ENCODE results near the gene BUD31. TPM values are rescaled to one million over a fixed set of nuclear protein-coding genes. Genes with fewer than 3 reads are reported as not detected.

Gene BUD31
- total and polyA plus RNA-seq, 9 of the 15 experiments (the other 6 are each of a cell fraction or from before 2014, with no cell fraction given), result 105 to 342 (median 247) TPM

DNA sequence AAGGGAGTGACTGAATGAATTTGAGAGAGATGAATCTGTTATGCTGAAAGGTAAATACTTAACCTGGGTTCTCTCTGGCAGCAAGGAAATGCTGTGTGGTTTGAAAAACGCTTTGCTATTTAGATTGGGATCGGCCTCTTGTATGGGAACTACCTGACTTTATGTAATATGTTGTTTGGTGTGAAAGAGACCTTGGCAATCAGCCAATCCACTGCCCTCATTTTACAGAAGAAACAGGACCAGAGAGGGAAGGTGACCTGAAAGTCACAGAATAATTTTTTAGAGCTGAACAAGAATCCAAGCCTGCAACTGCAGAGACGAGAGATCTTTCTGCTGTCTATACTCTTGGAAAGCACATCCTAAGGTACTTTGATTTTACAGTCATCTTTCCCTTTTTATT, 1.0 kb downstream of the BUD31 start:
- BruUV-seq (replicated peaks), result no TSS peak
- H3K4me2 ChIP-seq (ENCODE audit: insufficient read depth, low read length), result peak overlapping the region; percentile 99
- peak overlapping the region; percentile 100 for H3K27ac ChIP-seq (ENCODE audit: extremely low read depth, low read depth, low read length)
- H4K20me1 ChIP-seq (replicated peaks; ENCODE audit: control insufficient read depth, insufficient read depth, low read length), result peaks cover 28% of the 10 kb centered on the region
- ChIA-PET POLR2A (interaction anchor here (0.6 to 4.4 kb wide), 8 partner anchors 9 to 1071 kb away, joined by 3 to 53 read pairs (median 10); partner anchors contain the start of gene ZNF655), CTCF (ENCODE audit: low intra/inter-chr PET ratio) (no interaction called here)
- no peak for FAIRE-seq
- peaks cover 16 to 20% of the 10 kb centered on the region in 2 experiments; a peak in 4 of 5 replicates for H3K4me1 ChIP-seq (replicated peaks in 1 of 2; ENCODE audit: control insufficient read depth in 2 of 2, insufficient read depth in 2 of 2, low read length in 2 of 2)
- no peak for ATAC-seq
- TF ChIP-seq CREM (IDR thresholded peaks at IDR 0.05; ENCODE audit: low read depth) (no peak), NFIC (IDR thresholded peaks at IDR 0.05) (peak; percentile 93), LCOR (CRISPR knock-in tag; IDR thresholded peaks at IDR 0.05) (peak; percentile 55; the same call in 1 of the 2 replicates), CHD1 (IDR thresholded peaks at IDR 0.05; ENCODE audit: low read length) (peak; percentile 10), SIRT6 (IDR thresholded peaks at IDR 0.05; ENCODE audit: low read depth, low read length) (no peak)
- in situ Hi-C loops (cut with MboI), result no loop called here
- no peaks in the 10 kb centered on the region for H3K27me3 ChIP-seq (ENCODE audit: control insufficient read depth in 2 of 2, insufficient read depth in 2 of 2, low read length in 2 of 2)
- intact Hi-C loops (cut with micrococcal nuclease), result loop anchor here (2.0 kb wide), 1 partner anchor 35 kb away; the partner anchor contains the start of gene ARPC1B
- no peaks in the 10 kb centered on the region for H3K9me3 ChIP-seq (replicated peaks; ENCODE audit: control insufficient read depth, insufficient read depth, low read depth, low read length)
- H3K9ac ChIP-seq (ENCODE audit: insufficient read depth in 1 of 2, low read depth in 2 of 2, low read length in 2 of 2), result peak overlapping the region; percentile 97 to 100; a peak in 3 of 4 replicates
- H3K9me1 ChIP-seq (ENCODE audit: control insufficient read depth, insufficient read depth, low read length), result no peaks in the 10 kb centered on the region
- H2AFZ ChIP-seq (ENCODE audit: low read depth, low read length), result no peak overlapping the region
- H3K36me3 ChIP-seq (ENCODE audit: control insufficient read depth, insufficient read depth, low read length), result peaks cover 75% of the 10 kb centered on the region
- WGBS (ENCODE audit: insufficient coverage, low coverage, missing lambda C conversion rate), result 13% methylated on average over 3 of the region's 3 CpGs
- H3K4me3 ChIP-seq, result peak overlapping the region; percentile 97
- DNase-seq (ENCODE audit: extremely low read depth in 1 of 4, low spot score in 3 of 4), result peak in 1 of 4 experiments; percentile 35
- H3K79me2 ChIP-seq (ENCODE audit: control insufficient read depth, insufficient read depth, low read length), result peaks cover 69% of the 10 kb centered on the region

DNA sequence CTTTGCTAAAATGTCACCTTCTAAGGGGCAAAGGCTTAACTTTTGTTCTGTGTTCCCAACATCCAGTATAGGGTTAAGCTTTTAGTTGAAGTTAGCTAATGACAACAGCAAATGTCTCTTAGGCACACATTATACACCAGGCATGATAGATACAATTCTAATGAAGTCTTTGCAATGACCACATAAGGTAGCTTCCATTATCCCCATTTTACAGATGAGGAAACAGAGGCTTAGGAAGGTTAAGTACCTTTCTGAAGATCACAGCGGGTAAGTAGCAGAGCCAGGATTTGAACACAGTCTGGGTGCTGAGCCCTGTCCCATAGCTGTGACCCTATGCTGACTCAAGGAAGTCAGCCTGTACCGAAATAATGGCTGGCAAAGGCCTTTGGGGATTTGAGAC, 1.9 kb downstream of the BUD31 start:
- no peak overlapping the region; the same call in 2 of the 3 replicates for H3K27ac ChIP-seq (ENCODE audit: extremely low read depth, low read depth, low read length)
- FAIRE-seq (no peak), ATAC-seq (no peak), DNase-seq (ENCODE audit: extremely low read depth in 1 of 4, low spot score in 3 of 4) (no peak)
- H4K20me1 ChIP-seq (replicated peaks; ENCODE audit: control insufficient read depth, insufficient read depth, low read length), result peaks cover 24% of the 10 kb centered on the region
- ChIA-PET CTCF (ENCODE audit: low intra/inter-chr PET ratio) (no interaction called here), POLR2A (interaction anchor here (1.4 to 3.1 kb wide), 3 partner anchors 9 to 15 kb away, joined by 7 to 53 read pairs (median 12); no protein-coding TSS in a partner anchor)
- no peaks in the 10 kb centered on the region for H3K27me3 ChIP-seq (ENCODE audit: control insufficient read depth in 2 of 2, insufficient read depth in 2 of 2, low read length in 2 of 2)
- peaks cover 75% of the 10 kb centered on the region for H3K36me3 ChIP-seq (ENCODE audit: control insufficient read depth, insufficient read depth, low read length)
- no peak overlapping the region for H2AFZ ChIP-seq (ENCODE audit: low read depth, low read length)
- H3K4me2 ChIP-seq (ENCODE audit: insufficient read depth, low read length), result no peak overlapping the region
- 98% methylated on average over 2 of the region's 2 CpGs for WGBS (ENCODE audit: insufficient coverage, low coverage, missing lambda C conversion rate)
- H3K4me1 ChIP-seq (replicated peaks in 1 of 2; ENCODE audit: control insufficient read depth in 2 of 2, insufficient read depth in 2 of 2, low read length in 2 of 2), result peaks cover 14 to 20% of the 10 kb centered on the region in 2 experiments; a peak in 4 of 5 replicates
- TF ChIP-seq BCOR (IDR thresholded peaks at IDR 0.05), result peak; percentile 35; the same call in 1 of the 2 replicates
- 0 out of 2 replicates have a peak, but pooled peaks have one; percentile 29 for TF ChIP-seq SREBF2 (CRISPR knock-in tag; IDR thresholded peaks at IDR 0.05)
- TF ChIP-seq RBM25 (IDR thresholded peaks at IDR 0.05; ENCODE audit: low read depth, low read length, severe bottlenecking), result peak; percentile 73
- TF ChIP-seq ESRRA (IDR thresholded peaks at IDR 0.05; ENCODE audit: borderline replicate concordance, low read depth), result peak; percentile 47; the same call in 1 of the 2 replicates
- TF ChIP-seq ZNF23 (CRISPR knock-in tag; IDR thresholded peaks at IDR 0.05), result no peak
- TF ChIP-seq SP1 (CRISPR knock-in tag; IDR thresholded peaks at IDR 0.05), result peak; percentile 48; the same call in 1 of the 2 replicates
- H3K9me1 ChIP-seq (ENCODE audit: control insufficient read depth, insufficient read depth, low read length), result no peaks in the 10 kb centered on the region
- H3K4me3 ChIP-seq, result no peak overlapping the region
- intact Hi-C loops (cut with micrococcal nuclease), result no loop called here
- BruUV-seq (replicated peaks), result no TSS peak
- H3K9ac ChIP-seq (ENCODE audit: insufficient read depth in 1 of 2, low read depth in 2 of 2, low read length in 2 of 2), result 0 out of 4 replicates have a peak overlapping the region, but pooled peaks of 1 of the 2 experiments have one; percentile 100
- in situ Hi-C loops (cut with MboI), result no loop called here
- H3K79me2 ChIP-seq (ENCODE audit: control insufficient read depth, insufficient read depth, low read length), result peaks cover 61% of the 10 kb centered on the region
- H3K9me3 ChIP-seq (replicated peaks; ENCODE audit: control insufficient read depth, insufficient read depth, low read depth, low read length), result no peaks in the 10 kb centered on the region
